HL-60 (cell line): ENCODE data around the gene B4GALNT1.
"Not testable (repeated sequence)": the region's sequence is repeated elsewhere in the genome, so short reads cannot be mapped to it uniquely, and the experiment has no call there.

Experiments used
- DNase-seq, 2 experiments: peaks; one replicate each; pipeline ENCODE4 v3.0.0-alpha.2; 2010 to 2020; ENCODE audit warnings: low read depth in 1 of 2, low spot score in 1 of 2
- H3K27ac ChIP-seq: fragments of 250-450 bp; sonication (Bioruptor Pico); replicated peaks from 2 replicates; pipeline ENCODE4 v1.5.1; 2020; ENCODE audit warnings: mild to moderate bottlenecking, moderate library complexity
- H3K27me3 ChIP-seq: fragments of 250-450 bp; sonication (Bioruptor Pico); 2 replicates; pipeline ENCODE4 v1.5.1; 2021; ENCODE audit warnings: mild to moderate bottlenecking, moderate library complexity; ENCODE audit not compliant: insufficient read depth, poor library complexity, severe bottlenecking
- H3K4me3 ChIP-seq: replicated peaks from 2 replicates; pipeline ENCODE4 v1.5.1; 2011; ENCODE audit warnings: mild to moderate bottlenecking, control low read depth, low read length; ENCODE audit not compliant: insufficient read depth
- CTCF ChIP-seq: IDR thresholded peaks from one replicate; pipeline ENCODE4 v1.5.1; 2011; ENCODE audit warnings: low read length, control low read depth, inconsistent platforms; ENCODE audit not compliant: insufficient read depth
- GABPA ChIP-seq: IDR thresholded peaks from 2 replicates; pipeline ENCODE4 v1.6.1; 2012; ENCODE audit warnings: low read depth
- POLR2AphosphoS5 ChIP-seq: IDR thresholded peaks from 2 replicates; pipeline ENCODE4 v1.6.1; 2012; ENCODE audit warnings: low read depth
- REST ChIP-seq: IDR thresholded peaks from 2 replicates; pipeline ENCODE4 v1.6.1; 2012; ENCODE audit warnings: low read depth; ENCODE audit not compliant: insufficient replicate concordance
- SPI1 ChIP-seq: IDR thresholded peaks from 2 replicates; pipeline ENCODE4 v1.6.1; 2012; ENCODE audit warnings: low read depth, mild to moderate bottlenecking, borderline replicate concordance

The B4GALNT1 gene

GRCh38 chr12:57591782-57592325 lies 41.1 kb downstream of the B4GALNT1 start:
- DNase-seq: peak in 1 of 2 experiments; percentile 4
- Histone ChIP-seq H3K27ac (no peak overlapping the region), H3K4me3 (peak overlapping the region; percentile 98), H3K27me3 (no peaks in the 10 kb centered on the region)
- no peak for TF ChIP-seq GABPA
- no peak for TF ChIP-seq REST
- TF ChIP-seq POLR2AphosphoS5: no peak
- TF ChIP-seq CTCF: no peak
- no peak for TF ChIP-seq SPI1

- Histone ChIP-seq H3K4me3 (peak within 1 kb of the TSS; percentile 98), H3K27me3 (peaks cover 4% of the 10 kb centered on the region), H3K27ac (peak within 1 kb of the TSS; percentile 46)
- DNase-seq: peak; percentile 79
- TF ChIP-seq SPI1: no peak
- no peak for TF ChIP-seq POLR2AphosphoS5
- no peak for TF ChIP-seq GABPA
- peak; percentile 16 for TF ChIP-seq REST
- TF ChIP-seq CTCF: no peak
These were observed 41.9 kb downstream of the B4GALNT1 start, which contains the start of gene PIP4K2C for GRCh38 chr12:57590864-57591781. Gene PIP4K2C, plus strand, starts transcription at chr12:57591192. Its CDS starts 98 bp downstream, at chr12:57591290.

GRCh38 chr12:57590479-57590863 lies 42.5 kb downstream of the B4GALNT1 start:
- Histone ChIP-seq H3K4me3 (peak overlapping the region; percentile 98), H3K27ac (0 out of 2 replicates have a peak overlapping the region, but pooled peaks have one; percentile 46), H3K27me3 (peaks cover 6% of the 10 kb centered on the region)
- DNase-seq: no peak
- TF ChIP-seq REST (no peak), CTCF (no peak), POLR2AphosphoS5 (no peak), SPI1 (no peak), GABPA (no peak)

- not testable (repeated sequence) for H3K27ac ChIP-seq, H3K27me3 ChIP-seq, H3K4me3 ChIP-seq, DNase-seq
These were observed 43.9 kb downstream of the B4GALNT1 start for GRCh38 chr12:57588951-57589610.
